OCI-LY3 (cell line): ENCODE measurements around the gene ZER1.
A peak's percentile ranks its signal among the peaks of the same experiment; 100 is the strongest.

Source experiments
- H2AFZ ChIP-seq: fragments of 200-600, 300-600 bp; shearing (Covaris generic); 2 replicates; pipeline ENCODE4 v1.6.0; 2014; ENCODE audit warnings: antibody characterized with exemption, low read depth, low read length
- H3K27ac ChIP-seq: fragments of 200-600, 300-600 bp; sonication (generic); 2 replicates; pipeline ENCODE4 v1.5.1; 2014; ENCODE audit warnings: mild to moderate bottlenecking, low read length, moderate library complexity, mixed read lengths
- H3K27me3 ChIP-seq: fragments of 200-600, 300-600 bp; sonication (generic); 2 replicates; pipeline ENCODE4 v1.6.1; 2014; ENCODE audit warnings: low read depth, low read length, mixed read lengths
- H3K36me3 ChIP-seq: fragments of 200-600, 300-600 bp; sonication (generic); replicated peaks from 2 replicates; pipeline ENCODE3; 2014; ENCODE audit warnings: low read depth, low read length, mixed read lengths
- H3K4me1 ChIP-seq: fragments of 300-600, 200-600 bp; sonication (generic); 2 replicates; pipeline ENCODE4 v1.6.1; 2014; ENCODE audit warnings: low read length, mixed read lengths
- H3K4me2 ChIP-seq: fragments of 200-600, 300-600 bp; sonication (generic); 2 replicates; pipeline ENCODE4 v1.6.1; 2014; ENCODE audit warnings: low read length, mixed read lengths
- H3K4me3 ChIP-seq: fragments of 300-600, 200-600 bp; sonication (generic); 2 replicates; pipeline ENCODE4 v1.5.1; 2014; ENCODE audit warnings: antibody characterized with exemption, mild to moderate bottlenecking, low read length, moderate library complexity
- H3K79me2 ChIP-seq: fragments of 300-600, 200-600 bp; shearing (Covaris generic); 2 replicates; pipeline ENCODE4 v1.6.1; 2014; ENCODE audit warnings: mild to moderate bottlenecking, low read length, mixed read lengths
- H3K9ac ChIP-seq: fragments of 300-600, 200-600 bp; shearing (Covaris generic); 2 replicates; pipeline ENCODE4 v1.6.0; 2014; ENCODE audit warnings: mild to moderate bottlenecking, low read length, moderate library complexity
- H3K9me3 ChIP-seq: fragments of 200-600, 300-600 bp; shearing (Covaris generic); 2 replicates; pipeline ENCODE4 v1.6.1; 2014; ENCODE audit warnings: low read length, mixed read lengths; ENCODE audit not compliant: insufficient read depth
- H4K20me1 ChIP-seq: fragments of 200-600, 300-600 bp; sonication (generic); 2 replicates; pipeline ENCODE4 v1.6.1; 2016; ENCODE audit warnings: low read length, mixed read lengths; ENCODE audit not compliant: insufficient read depth
- EZH2phosphoT487 ChIP-seq: fragments of 200-600 bp; shearing (Covaris generic); IDR thresholded peaks from 2 replicates; pipeline ENCODE4 v1.6.1; 2018; ENCODE audit warnings: antibody characterized with exemption, mixed run types, low read depth
- TF ChIP-seq, protein P1 (sequence below): fragments of 200-600, 300-600 bp; sonication (generic); IDR thresholded peaks from 2 replicates; pipeline ENCODE4 v1.5.1; 2014; ENCODE audit warnings: antibody characterized with exemption, low read length, low read depth

ZER1 gene

DNA sequence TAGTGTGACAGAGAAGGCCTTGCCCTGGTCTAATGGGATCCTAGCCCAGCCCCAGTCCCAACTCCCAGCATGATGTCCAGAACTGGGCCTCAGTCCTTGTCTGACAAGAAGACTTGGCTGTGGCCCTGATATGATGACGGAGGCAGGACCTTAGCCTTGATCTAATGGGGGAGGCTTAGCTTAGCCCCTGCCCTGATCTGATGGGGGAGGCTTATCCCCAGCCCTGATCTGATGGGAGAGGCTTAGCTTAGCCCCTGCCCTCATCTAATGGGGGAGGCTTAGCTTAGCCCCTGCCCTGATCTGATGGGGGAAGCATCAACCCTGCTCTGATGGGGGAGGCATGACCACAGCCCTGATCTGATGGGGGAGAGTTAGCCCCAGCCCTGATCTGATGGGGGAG is 65.7 kb downstream of the ZER1 start:
- no peaks in the 10 kb centered on the region for H3K36me3 ChIP-seq
- no peaks in the 10 kb centered on the region for H3K27me3 ChIP-seq
- no peak overlapping the region for H3K27ac ChIP-seq
- no peaks in the 10 kb centered on the region for H3K9me3 ChIP-seq
- no peak overlapping the region for H3K9ac ChIP-seq
- peaks cover 23% of the 10 kb centered on the region for H3K79me2 ChIP-seq
- no peaks in the 10 kb centered on the region for H4K20me1 ChIP-seq
- H3K4me2 ChIP-seq, result no peak overlapping the region
- H3K4me1 ChIP-seq, result peaks cover 11% of the 10 kb centered on the region; the same call in 1 of the 2 replicates
- no peak overlapping the region for H2AFZ ChIP-seq
- H3K4me3 ChIP-seq, result no peak overlapping the region
- TF ChIP-seq EZH2phosphoT487, result no peak
- TF ChIP-seq, protein P1, sequence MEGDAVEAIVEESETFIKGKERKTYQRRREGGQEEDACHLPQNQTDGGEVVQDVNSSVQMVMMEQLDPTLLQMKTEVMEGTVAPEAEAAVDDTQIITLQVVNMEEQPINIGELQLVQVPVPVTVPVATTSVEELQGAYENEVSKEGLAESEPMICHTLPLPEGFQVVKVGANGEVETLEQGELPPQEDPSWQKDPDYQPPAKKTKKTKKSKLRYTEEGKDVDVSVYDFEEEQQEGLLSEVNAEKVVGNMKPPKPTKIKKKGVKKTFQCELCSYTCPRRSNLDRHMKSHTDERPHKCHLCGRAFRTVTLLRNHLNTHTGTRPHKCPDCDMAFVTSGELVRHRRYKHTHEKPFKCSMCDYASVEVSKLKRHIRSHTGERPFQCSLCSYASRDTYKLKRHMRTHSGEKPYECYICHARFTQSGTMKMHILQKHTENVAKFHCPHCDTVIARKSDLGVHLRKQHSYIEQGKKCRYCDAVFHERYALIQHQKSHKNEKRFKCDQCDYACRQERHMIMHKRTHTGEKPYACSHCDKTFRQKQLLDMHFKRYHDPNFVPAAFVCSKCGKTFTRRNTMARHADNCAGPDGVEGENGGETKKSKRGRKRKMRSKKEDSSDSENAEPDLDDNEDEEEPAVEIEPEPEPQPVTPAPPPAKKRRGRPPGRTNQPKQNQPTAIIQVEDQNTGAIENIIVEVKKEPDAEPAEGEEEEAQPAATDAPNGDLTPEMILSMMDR, result no peak

DNA sequence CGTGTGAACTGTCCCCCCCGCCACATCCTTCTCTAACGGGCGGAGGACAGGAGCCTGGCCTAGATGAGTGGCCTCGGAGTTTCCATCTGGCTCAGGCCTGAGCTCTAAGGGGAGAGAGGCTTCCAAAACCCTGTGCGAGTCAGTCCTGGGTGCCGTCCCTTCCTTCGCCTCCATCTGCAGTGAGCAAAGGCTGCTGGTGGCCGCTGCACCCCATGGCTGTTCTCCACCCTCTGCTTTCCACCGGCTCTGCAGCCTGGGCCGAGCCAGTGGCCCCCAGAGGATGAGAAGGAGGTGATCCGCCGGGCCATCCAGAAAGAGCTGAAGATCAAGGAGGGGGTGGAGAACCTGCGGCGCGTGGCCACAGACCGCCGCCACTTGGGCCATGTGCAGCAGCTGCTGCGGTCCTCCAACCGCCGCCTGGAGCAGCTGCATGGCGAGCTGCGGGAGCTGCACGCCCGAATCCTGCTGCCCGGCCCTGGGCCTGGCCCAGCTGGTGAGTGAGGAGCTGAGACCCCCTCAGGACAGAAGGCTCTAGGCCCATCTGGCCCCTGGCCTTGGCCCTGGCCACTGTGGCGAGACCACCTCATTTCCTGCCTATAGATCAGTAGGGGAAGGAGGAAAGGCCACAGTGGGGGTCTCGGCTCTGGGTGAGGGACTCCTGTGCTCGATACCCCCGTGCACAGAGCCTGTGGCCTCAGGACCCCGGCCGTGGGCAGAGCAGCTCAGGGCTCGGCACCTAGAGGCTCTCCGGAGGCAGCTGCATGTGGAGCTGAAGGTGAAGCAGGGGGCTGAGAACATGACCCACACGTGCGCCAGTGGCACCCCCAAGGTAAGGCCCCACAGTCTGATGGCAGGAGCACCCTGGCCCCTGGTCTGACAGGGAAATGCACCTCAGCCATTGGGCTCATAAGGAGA is 66.4 kb downstream of the ZER1 start:
- no peak overlapping the region for H3K4me2 ChIP-seq
- TF ChIP-seq, protein P1, result no peak
- TF ChIP-seq EZH2phosphoT487, result no peak
- H3K9me3 ChIP-seq, result no peaks in the 10 kb centered on the region
- H3K79me2 ChIP-seq, result peaks cover 23% of the 10 kb centered on the region
- H3K4me3 ChIP-seq, result no peak overlapping the region
- peaks cover 11% of the 10 kb centered on the region; the same call in 1 of the 2 replicates for H3K4me1 ChIP-seq
- H3K9ac ChIP-seq, result no peak overlapping the region
- H3K36me3 ChIP-seq, result no peaks in the 10 kb centered on the region
- H3K27ac ChIP-seq, result no peak overlapping the region
- no peaks in the 10 kb centered on the region for H4K20me1 ChIP-seq
- no peak overlapping the region for H2AFZ ChIP-seq
- no peaks in the 10 kb centered on the region for H3K27me3 ChIP-seq

DNA sequence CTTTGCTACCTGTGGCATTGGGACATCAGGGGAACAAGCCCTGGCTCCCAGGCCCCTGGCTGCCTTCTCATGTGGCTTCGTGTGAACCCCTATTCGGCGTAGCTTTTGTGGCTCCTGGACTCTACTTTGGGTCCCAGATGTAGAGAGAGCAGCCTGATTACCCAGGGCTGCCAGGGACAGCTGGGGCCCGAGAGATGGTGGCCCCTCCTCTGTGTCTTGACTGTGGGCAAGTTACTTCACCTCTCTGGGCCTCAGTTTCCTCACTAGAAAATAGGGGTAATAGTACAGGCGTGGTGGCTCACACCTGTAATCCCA is 67.4 kb downstream of the ZER1 start:
- Histone ChIP-seq H3K4me2 (no peak overlapping the region), H3K9ac (no peak overlapping the region), H3K79me2 (peaks cover 23% of the 10 kb centered on the region), H3K4me3 (no peak overlapping the region), H3K27ac (no peak overlapping the region), H4K20me1 (no peaks in the 10 kb centered on the region), H3K27me3 (no peaks in the 10 kb centered on the region), H3K36me3 (no peaks in the 10 kb centered on the region), H3K4me1 (peaks cover 11% of the 10 kb centered on the region; the same call in 1 of the 2 replicates), H2AFZ (no peak overlapping the region), H3K9me3 (no peaks in the 10 kb centered on the region)
- TF ChIP-seq, protein P1, result no peak
- no peak for TF ChIP-seq EZH2phosphoT487

DNA sequence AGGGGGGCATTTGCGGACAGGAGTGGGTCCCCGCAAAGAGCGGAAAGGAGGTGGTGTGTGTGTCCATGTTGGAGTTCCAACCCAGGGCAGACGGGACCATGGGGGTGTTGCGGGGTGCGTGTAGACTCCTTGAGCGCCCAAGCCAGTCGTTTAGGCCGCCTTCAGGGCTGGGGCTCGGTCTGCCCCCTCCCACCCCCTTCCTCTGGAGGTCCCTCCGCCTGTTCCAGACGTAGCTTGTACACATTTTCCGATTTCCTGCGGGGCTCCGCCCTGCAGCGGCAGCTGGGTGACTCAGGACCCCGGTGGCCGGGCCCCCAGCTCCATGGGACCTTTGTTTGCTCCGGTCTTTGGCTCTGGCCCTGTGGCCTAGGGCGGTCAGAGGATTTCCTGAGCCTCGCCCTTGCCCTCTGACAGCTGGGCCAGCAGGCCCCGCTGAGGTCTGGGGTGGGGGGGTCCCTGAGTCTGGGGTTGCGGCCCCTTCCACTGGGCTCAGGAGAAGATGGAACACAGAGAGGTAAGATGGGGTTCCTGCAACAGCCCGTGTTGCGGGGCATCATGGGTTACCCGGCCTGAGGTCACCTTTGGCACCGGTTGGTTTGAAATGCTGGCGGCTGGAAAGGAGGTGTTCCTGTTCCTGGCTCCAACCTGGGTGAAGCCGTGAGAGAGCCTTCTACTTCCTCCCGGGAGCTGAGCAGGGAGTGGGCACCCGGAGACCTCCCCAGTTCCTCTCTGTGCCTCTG is 67.9 kb downstream of the ZER1 start:
- no peak overlapping the region for H2AFZ ChIP-seq
- peak overlapping the region; percentile 91 for H3K9ac ChIP-seq
- peak overlapping the region; percentile 89 for H3K4me2 ChIP-seq
- peaks cover 11% of the 10 kb centered on the region; the same call in 1 of the 2 replicates for H3K4me1 ChIP-seq
- no peaks in the 10 kb centered on the region for H3K9me3 ChIP-seq
- H3K36me3 ChIP-seq, result peaks cover 2% of the 10 kb centered on the region
- H3K4me3 ChIP-seq, result peak overlapping the region; percentile 96
- no peaks in the 10 kb centered on the region for H4K20me1 ChIP-seq
- no peaks in the 10 kb centered on the region for H3K27me3 ChIP-seq
- H3K79me2 ChIP-seq, result peaks cover 23% of the 10 kb centered on the region
- H3K27ac ChIP-seq, result no peak overlapping the region
- TF ChIP-seq EZH2phosphoT487, result no peak
- TF ChIP-seq, protein P1, result no peak
